Measurements from ENCODE around the gene PRDM16. TPM values are rescaled to one million over a fixed set of nuclear protein-coding genes. Genes with fewer than 3 reads are reported as not detected.

The PRDM16 gene
- total RNA-seq, 1 donor from 2014 or later: 0.43 TPM

DNA sequence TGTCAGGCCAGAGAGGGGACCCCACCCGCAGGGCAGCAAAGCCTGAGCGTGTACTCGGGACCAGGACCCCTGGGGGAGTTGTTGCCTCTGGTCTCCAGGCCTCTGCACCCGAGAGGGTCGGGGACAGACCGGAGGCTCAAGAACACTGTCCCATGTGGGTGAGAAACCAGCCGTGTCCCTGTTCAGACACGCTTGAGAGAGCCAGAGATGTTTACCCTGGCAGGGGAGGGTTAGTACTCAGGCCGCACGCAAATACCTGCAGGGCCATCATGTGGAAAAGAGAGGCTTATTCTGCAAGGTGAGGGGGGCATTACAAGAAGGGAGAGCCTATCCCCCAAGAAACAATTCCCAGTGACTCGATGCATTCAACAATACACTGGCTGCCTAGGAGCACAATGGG, 311.5 kb downstream of the PRDM16 start:
- Histone ChIP-seq H4K20me1 (ENCODE audit: insufficient read depth, low read length) (no peaks in the 10 kb centered on the region), H3K27me3 (ENCODE audit: insufficient read depth, low read length) (no peaks in the 10 kb centered on the region), H3K9ac (ENCODE audit: low read length) (no peak overlapping the region), H3K4me3 (ENCODE audit: insufficient read depth, low read depth, low read length) (no peak overlapping the region), H3K4me2 (ENCODE audit: low read length) (no peak overlapping the region), H2AFZ (ENCODE audit: low read depth, low read length) (no peak overlapping the region), H3K79me2 (ENCODE audit: insufficient read depth, low read length) (no peaks in the 10 kb centered on the region), H3K9me3 (ENCODE audit: insufficient read depth, low read depth, low read length) (no peaks in the 10 kb centered on the region), H3K27ac (ENCODE audit: low read depth, low read length) (no peak overlapping the region), H3K36me3 (ENCODE audit: insufficient read depth, low read length) (no peaks in the 10 kb centered on the region), H3K4me1 (ENCODE audit: insufficient read depth, low read length) (peaks cover 5% of the 10 kb centered on the region)
- no peak overlapping the region for H3K4me3 Mint-ChIP-seq (ENCODE audit: unreplicated experiment)
- TF ChIP-seq, protein P1, sequence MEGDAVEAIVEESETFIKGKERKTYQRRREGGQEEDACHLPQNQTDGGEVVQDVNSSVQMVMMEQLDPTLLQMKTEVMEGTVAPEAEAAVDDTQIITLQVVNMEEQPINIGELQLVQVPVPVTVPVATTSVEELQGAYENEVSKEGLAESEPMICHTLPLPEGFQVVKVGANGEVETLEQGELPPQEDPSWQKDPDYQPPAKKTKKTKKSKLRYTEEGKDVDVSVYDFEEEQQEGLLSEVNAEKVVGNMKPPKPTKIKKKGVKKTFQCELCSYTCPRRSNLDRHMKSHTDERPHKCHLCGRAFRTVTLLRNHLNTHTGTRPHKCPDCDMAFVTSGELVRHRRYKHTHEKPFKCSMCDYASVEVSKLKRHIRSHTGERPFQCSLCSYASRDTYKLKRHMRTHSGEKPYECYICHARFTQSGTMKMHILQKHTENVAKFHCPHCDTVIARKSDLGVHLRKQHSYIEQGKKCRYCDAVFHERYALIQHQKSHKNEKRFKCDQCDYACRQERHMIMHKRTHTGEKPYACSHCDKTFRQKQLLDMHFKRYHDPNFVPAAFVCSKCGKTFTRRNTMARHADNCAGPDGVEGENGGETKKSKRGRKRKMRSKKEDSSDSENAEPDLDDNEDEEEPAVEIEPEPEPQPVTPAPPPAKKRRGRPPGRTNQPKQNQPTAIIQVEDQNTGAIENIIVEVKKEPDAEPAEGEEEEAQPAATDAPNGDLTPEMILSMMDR (IDR thresholded peaks at IDR 0.05; ENCODE audit: insufficient read depth, low read depth, low read length): no peak
- no peak for TF ChIP-seq EZH2 (IDR thresholded peaks at IDR 0.05; ENCODE audit: insufficient read depth, low read length)
- no peaks in the 10 kb centered on the region for H3K4me1 Mint-ChIP-seq (ENCODE audit: low read depth, unreplicated experiment)
- H3K9me3 Mint-ChIP-seq (ENCODE audit: unreplicated experiment): peaks cover 2% of the 10 kb centered on the region
- no peaks in the 10 kb centered on the region for H3K36me3 Mint-ChIP-seq (ENCODE audit: low read depth, unreplicated experiment)
- H3K27me3 Mint-ChIP-seq (ENCODE audit: low read depth, unreplicated experiment): peaks cover 44% of the 10 kb centered on the region
- no peak overlapping the region for H3K27ac Mint-ChIP-seq (ENCODE audit: unreplicated experiment)
- FAIRE-seq (no peak), DNase-seq (ENCODE audit: low read depth) (no peak)

DNA sequence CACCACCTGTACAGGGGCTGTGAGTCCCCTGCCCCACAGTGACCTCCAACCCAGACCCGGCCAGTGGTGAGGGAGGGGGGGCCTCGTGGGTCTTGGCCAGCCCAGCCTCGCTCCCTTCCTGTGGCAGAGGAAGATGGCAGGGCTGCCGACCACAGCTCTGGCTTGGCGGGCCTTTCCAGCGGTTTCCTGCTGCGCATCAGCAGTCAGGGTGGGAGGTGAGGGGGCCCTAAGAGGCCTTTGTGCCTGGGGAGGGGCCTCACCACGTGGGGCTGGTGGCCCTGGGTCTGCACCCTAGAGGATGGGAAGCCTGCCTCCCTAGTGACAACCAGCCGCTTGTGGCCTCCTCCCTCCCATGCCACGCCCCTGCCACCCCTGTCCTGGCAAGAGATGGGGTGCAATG, 312.9 kb downstream of the PRDM16 start:
- Mint-ChIP-seq H3K27me3 (ENCODE audit: low read depth, unreplicated experiment) (peaks cover 49% of the 10 kb centered on the region), H3K4me1 (ENCODE audit: low read depth, unreplicated experiment) (no peaks in the 10 kb centered on the region), H3K36me3 (ENCODE audit: low read depth, unreplicated experiment) (no peaks in the 10 kb centered on the region), H3K9me3 (ENCODE audit: unreplicated experiment) (peaks cover 2% of the 10 kb centered on the region), H3K27ac (ENCODE audit: unreplicated experiment) (no peak overlapping the region), H3K4me3 (ENCODE audit: unreplicated experiment) (no peak overlapping the region)
- no peak overlapping the region for H3K9ac ChIP-seq (ENCODE audit: low read length)
- no peak for FAIRE-seq
- H3K36me3 ChIP-seq (ENCODE audit: insufficient read depth, low read length): no peaks in the 10 kb centered on the region
- no peaks in the 10 kb centered on the region for H3K9me3 ChIP-seq (ENCODE audit: insufficient read depth, low read depth, low read length)
- H3K4me3 ChIP-seq (ENCODE audit: insufficient read depth, low read depth, low read length): no peak overlapping the region
- DNase-seq (ENCODE audit: low read depth): no peak
- no peaks in the 10 kb centered on the region for H3K27me3 ChIP-seq (ENCODE audit: insufficient read depth, low read length)
- H2AFZ ChIP-seq (ENCODE audit: low read depth, low read length): no peak overlapping the region
- peaks cover 4% of the 10 kb centered on the region for H3K4me1 ChIP-seq (ENCODE audit: insufficient read depth, low read length)
- H3K27ac ChIP-seq (ENCODE audit: low read depth, low read length): no peak overlapping the region
- H3K79me2 ChIP-seq (ENCODE audit: insufficient read depth, low read length): no peaks in the 10 kb centered on the region
- H4K20me1 ChIP-seq (ENCODE audit: insufficient read depth, low read length): no peaks in the 10 kb centered on the region
- H3K4me2 ChIP-seq (ENCODE audit: low read length): no peak overlapping the region
- TF ChIP-seq, protein P1 (IDR thresholded peaks at IDR 0.05; ENCODE audit: insufficient read depth, low read depth, low read length): no peak
- TF ChIP-seq EZH2 (IDR thresholded peaks at IDR 0.05; ENCODE audit: insufficient read depth, low read length): no peak

DNA sequence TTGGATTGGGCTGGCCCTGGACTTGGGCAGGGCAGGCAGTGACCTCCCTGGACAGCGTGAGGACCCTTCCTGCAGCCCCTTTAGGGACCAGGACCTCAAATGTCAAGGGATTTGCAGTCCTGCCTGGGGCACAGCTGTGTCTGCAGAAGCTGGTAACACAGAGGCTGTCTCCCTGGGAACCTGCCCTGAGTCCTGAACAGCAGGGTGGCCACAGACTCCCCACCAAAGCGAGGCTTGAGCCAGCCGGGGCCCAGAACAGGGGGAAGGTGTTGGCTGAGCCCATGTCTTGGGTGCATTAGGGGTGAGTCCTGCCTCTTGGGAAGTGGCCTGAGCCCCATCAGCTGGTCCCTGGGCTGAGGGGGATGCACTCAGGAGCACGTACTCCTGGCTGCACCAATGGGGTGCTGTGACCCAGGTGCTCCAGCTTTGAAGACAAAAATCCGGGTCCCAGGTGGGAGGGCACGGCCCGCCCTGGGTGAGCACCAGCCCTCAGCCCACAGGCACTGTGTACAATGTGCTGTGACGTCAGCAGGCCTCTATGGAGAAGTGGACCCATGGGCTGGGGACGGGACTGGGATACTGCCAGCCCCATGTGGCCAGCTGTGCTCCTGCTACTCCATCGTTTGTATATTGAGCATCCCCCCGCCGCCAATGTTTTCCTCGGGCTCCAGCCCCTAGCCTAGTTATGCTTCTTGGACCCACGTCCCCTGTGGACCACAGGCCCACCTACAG, 313.5 kb downstream of the PRDM16 start:
- H3K4me1 ChIP-seq (ENCODE audit: insufficient read depth, low read length): peaks cover 4% of the 10 kb centered on the region
- no peak for TF ChIP-seq EZH2 (IDR thresholded peaks at IDR 0.05; ENCODE audit: insufficient read depth, low read length)
- TF ChIP-seq, protein P1 (IDR thresholded peaks at IDR 0.05; ENCODE audit: insufficient read depth, low read depth, low read length): no peak
- H3K36me3 ChIP-seq (ENCODE audit: insufficient read depth, low read length): no peaks in the 10 kb centered on the region
- FAIRE-seq (no peak), DNase-seq (ENCODE audit: low read depth) (no peak)
- Mint-ChIP-seq H3K27ac (ENCODE audit: unreplicated experiment) (no peak overlapping the region), H3K4me3 (ENCODE audit: unreplicated experiment) (no peak overlapping the region), H3K4me1 (ENCODE audit: low read depth, unreplicated experiment) (no peaks in the 10 kb centered on the region), H3K36me3 (ENCODE audit: low read depth, unreplicated experiment) (no peaks in the 10 kb centered on the region), H3K9me3 (ENCODE audit: unreplicated experiment) (peaks cover 2% of the 10 kb centered on the region), H3K27me3 (ENCODE audit: low read depth, unreplicated experiment) (peaks cover 51% of the 10 kb centered on the region)
- no peak overlapping the region for H3K9ac ChIP-seq (ENCODE audit: low read length)
- H4K20me1 ChIP-seq (ENCODE audit: insufficient read depth, low read length): no peaks in the 10 kb centered on the region
- H3K4me2 ChIP-seq (ENCODE audit: low read length): no peak overlapping the region
- H2AFZ ChIP-seq (ENCODE audit: low read depth, low read length): no peak overlapping the region
- H3K4me3 ChIP-seq (ENCODE audit: insufficient read depth, low read depth, low read length): no peak overlapping the region
- H3K27ac ChIP-seq (ENCODE audit: low read depth, low read length): no peak overlapping the region
- H3K9me3 ChIP-seq (ENCODE audit: insufficient read depth, low read depth, low read length): no peaks in the 10 kb centered on the region
- no peaks in the 10 kb centered on the region for H3K79me2 ChIP-seq (ENCODE audit: insufficient read depth, low read length)
- no peaks in the 10 kb centered on the region for H3K27me3 ChIP-seq (ENCODE audit: insufficient read depth, low read length)

Measured in astrocyte (in vitro differentiated cells and primary cell).